Measurements from ENCODE around the gene ZNF280C. TPM values are rescaled to one million over a fixed set of nuclear protein-coding genes. Genes with fewer than 3 reads are reported as not detected.
A peak's percentile ranks its signal among the peaks of the same experiment; 100 is the strongest.

ZNF280C gene
- total and polyA plus RNA-seq, 4 donors = 0.50 to 2.3 (median 1.00) TPM

- TF ChIP-seq CTCF (IDR thresholded peaks at IDR 0.05; ENCODE audit: low read depth, low read length, missing input control) (no peak), GABPA (IDR thresholded peaks at IDR 0.05 in 1 of 2, conservative IDR thresholded peaks at IDR 0.05 in 1 of 2) (peak; percentile 26 to 49), EGR1 (IDR thresholded peaks at IDR 0.05; ENCODE audit: low read depth in 2 of 2) (no peak), FOXA2 (IDR thresholded peaks at IDR 0.05) (peak; percentile 11), TAF1 (conservative IDR thresholded peaks at IDR 0.05) (peak; percentile 36)
Measured at GRCh38 chrX:130165703-130166502, 102.8 kb downstream of the ZNF280C start, which contains the start of gene AIFM1 (continued).

GRCh38 chrX:130165181-130165702 is 103.5 kb downstream of the ZNF280C start:
- Histone ChIP-seq H3K9me3 (ENCODE audit: control insufficient read depth in 4 of 4, low read length in 3 of 4) (no peaks in the 10 kb centered on the region), H3K27ac (ENCODE audit: low read depth in 1 of 2, low read length in 2 of 2) (peak overlapping the region; percentile 92 to 95), H3K4me1 (ENCODE audit: control insufficient read depth in 4 of 4, insufficient read depth in 4 of 4, low read length in 3 of 4) (peaks cover 4 to 23% (median 16%) of the 10 kb centered on the region in 4 donors), H3K9ac (ENCODE audit: low read depth in 1 of 2, low read length in 2 of 2) (peak overlapping the region; percentile 43 to 80), H3K4me3 (ENCODE audit: low read depth in 1 of 3, low read length in 3 of 3) (peak overlapping the region; percentile 70 to 92 (median 79)), H3K27me3 (ENCODE audit: control insufficient read depth in 4 of 4, insufficient read depth in 4 of 4, low read length in 3 of 4) (no peaks in the 10 kb centered on the region), H3K36me3 (ENCODE audit: control insufficient read depth in 4 of 4, insufficient read depth in 3 of 4, low read depth in 1 of 4, low read length in 3 of 4) (no peaks in the 10 kb centered on the region)
- under 1% methylated on average over 32 of the region's 32 CpGs for WGBS
- DNase-seq (ENCODE audit: low spot score) = no peak
- TF ChIP-seq HNF4A (conservative IDR thresholded peaks at IDR 0.05) (no peak), SP1 (IDR thresholded peaks at IDR 0.05) (no peak), EGR1 (IDR thresholded peaks at IDR 0.05; ENCODE audit: low read depth in 2 of 2) (no peak), GABPA (IDR thresholded peaks at IDR 0.05 in 1 of 2, conservative IDR thresholded peaks at IDR 0.05 in 1 of 2) (no peak), FOXA2 (IDR thresholded peaks at IDR 0.05) (no peak), ATF3 (IDR thresholded peaks at IDR 0.05) (no peak), YY1 (IDR thresholded peaks at IDR 0.05) (no peak), RAD21 (IDR thresholded peaks at IDR 0.05) (no peak), RXRA (IDR thresholded peaks at IDR 0.05) (no peak), FOXA1 (IDR thresholded peaks at IDR 0.05) (no peak), JUND (IDR thresholded peaks at IDR 0.05) (no peak), NR2F2 (IDR thresholded peaks at IDR 0.05) (no peak), REST (IDR thresholded peaks at IDR 0.05) (no peak), MAX (IDR thresholded peaks at IDR 0.05) (no peak), ZBTB33 (IDR thresholded peaks at IDR 0.05) (no peak), HNF4G (IDR thresholded peaks at IDR 0.05) (no peak), CTCF (IDR thresholded peaks at IDR 0.05; ENCODE audit: low read depth, low read length, missing input control) (no peak), TAF1 (conservative IDR thresholded peaks at IDR 0.05) (no peak)

Data from liver (tissue), 9 donors.